Kidney (tissue), 14 donors: ENCODE data around the gene SLC38A9. TPM values are rescaled to one million over a fixed set of nuclear protein-coding genes. Genes with fewer than 3 reads are reported as not detected.

Source experiments
- DNase-seq, 5 donors: peaks; one replicate each; pipeline ENCODE4 v3.0.0-alpha.2; 2013 to 2020
- FAIRE-seq: peaks from 2 replicates; lab custom pipeline; 2012; peaks lifted over from hg19 to GRCh38; lab: Jason Lieb, UNC
- H3K27ac ChIP-seq, 2 donors: one replicate each; pipeline ENCODE4 v1.7.0; 2013; ENCODE audit warnings: low read depth in 2 of 2, low read length in 2 of 2, inconsistent platforms in 1 of 2
- H3K27me3 ChIP-seq: one replicate; pipeline ENCODE4 v1.7.1; 2013; ENCODE audit warnings: low read length, inconsistent platforms; ENCODE audit not compliant: control insufficient read depth, insufficient read depth
- H3K36me3 ChIP-seq, 3 donors: one replicate each; pipeline versions ENCODE4 v1.7.0 to v1.7.1; 2013; ENCODE audit warnings: low read length in 3 of 3, control low read depth in 1 of 3, inconsistent platforms in 1 of 3; ENCODE audit not compliant: insufficient read depth in 3 of 3, control insufficient read depth in 2 of 3
- H3K4me1 ChIP-seq, 3 donors: one replicate each; pipeline versions ENCODE4 v1.7.0 to v1.7.1; 2013; ENCODE audit warnings: low read length in 3 of 3, inconsistent platforms in 1 of 3, low read depth in 1 of 3; ENCODE audit not compliant: control insufficient read depth in 2 of 3, insufficient read depth in 2 of 3
- H3K4me3 ChIP-seq, 3 donors: one replicate each; pipeline versions ENCODE4 v1.7.0 to v1.8.1; 2013; ENCODE audit warnings: low read length in 3 of 3, control low read depth in 1 of 3, inconsistent platforms in 1 of 3
- H3K9ac ChIP-seq, 3 donors: one replicate each; pipeline versions ENCODE4 v1.7.0 to v1.7.1; 2013; ENCODE audit warnings: low read length in 3 of 3, control low read depth in 1 of 3, inconsistent platforms in 1 of 3
- H3K9me3 ChIP-seq, 3 donors: one replicate each; pipeline versions ENCODE4 v1.7.0 to v1.7.1; 2013; ENCODE audit warnings: low read length in 3 of 3, control low read depth in 1 of 3, inconsistent platforms in 1 of 3; ENCODE audit not compliant: control insufficient read depth in 2 of 3, insufficient read depth in 1 of 3
- CTCF ChIP-seq: IDR thresholded peaks from 3 replicates; pipeline ENCODE4 v1.5.1; 2012; ENCODE audit warnings: mild to moderate bottlenecking, moderate library complexity, borderline replicate concordance; ENCODE audit not compliant: insufficient read depth; ENCODE audit errors: extremely low read depth
- intact Hi-C: fragments of 100-400 bp; cut with DNase I; formaldehyde crosslinking; loops from one replicate; pipeline ENCODE4 v1.11.1; 2022
- polyA plus RNA-seq: library from polyadenylated mRNA; stranded (reverse); fragments of 350-450 nt; fragmentation: Illumina TruSeq; extraction: RNeasy Lipid Tissue Mini Kit (QIAGEN cat#74804); gene quantifications from one replicate; pipeline ENCODE4 v1.2.3, GENCODE V29; 2014; ENCODE audit warnings: low read depth, low replicate concordance; ENCODE audit not compliant: insufficient read depth
- total RNA-seq: library from RNA; stranded (reverse); fragmentation: NEBNext Ultra II Directional; extraction: Animal tissue kit (Norgen Biotek cat#: 25700); gene quantifications from one replicate; pipeline ENCODE4 v1.2.1, GENCODE V29; 2021
- donor health status: control.
- donor health status: control.
- donor health status: control.
- donor health status: control.
- donor health status: control.
- donor health status: DM: yes; HTN: yes; CAD: no.
- donor health status: Normal renal cell carcinoma (clear cell type).

Gene SLC38A9
- total and polyA plus RNA-seq, 2 donors from 2014 or later = 5.8 to 24.8 TPM

- intact Hi-C loops = no loop called here
- H3K36me3 ChIP-seq = no peaks in the 10 kb centered on the region
These were observed 90.9 kb downstream of the SLC38A9 start for GRCh38 chr5:55621229-55621628.

GRCh38 chr5:55620766-55621160 lies 91.4 kb downstream of the SLC38A9 start:
- no peak for TF ChIP-seq CTCF
- intact Hi-C loops = no loop called here
- Histone ChIP-seq H3K4me1 (peaks cover 0 to 3% (median 0%) of the 10 kb centered on the region in 3 donors), H3K27ac (no peak overlapping the region), H3K9me3 (no peaks in the 10 kb centered on the region), H3K27me3 (no peaks in the 10 kb centered on the region), H3K36me3 (no peaks in the 10 kb centered on the region), H3K9ac (no peak overlapping the region), H3K4me3 (no peak overlapping the region)
- DNase-seq = no peak
- no peak for FAIRE-seq

More at GRCh38 chr5:55621229-55621628, 90.9 kb downstream of the SLC38A9 start:
- Histone ChIP-seq H3K27ac (no peak overlapping the region), H3K9ac (no peak overlapping the region), H3K4me1 (peaks cover 0 to 3% (median 0%) of the 10 kb centered on the region in 3 donors), H3K9me3 (no peaks in the 10 kb centered on the region), H3K4me3 (no peak overlapping the region), H3K27me3 (no peaks in the 10 kb centered on the region)
- DNase-seq (no peak), FAIRE-seq (no peak)
- no peak for TF ChIP-seq CTCF

GRCh38 chr5:55620009-55620765 lies 91.9 kb downstream of the SLC38A9 start:
- intact Hi-C loops = no loop called here
- DNase-seq = no peak
- Histone ChIP-seq H3K27me3 (no peaks in the 10 kb centered on the region), H3K4me3 (no peak overlapping the region), H3K27ac (no peak overlapping the region), H3K9me3 (no peaks in the 10 kb centered on the region), H3K4me1 (no peaks in the 10 kb centered on the region), H3K9ac (no peak overlapping the region), H3K36me3 (no peaks in the 10 kb centered on the region)
- TF ChIP-seq CTCF = no peak
- FAIRE-seq = no peak
